HG03565 (cell line): ENCODE data around the gene PRRC2B.
"Not testable (repeated sequence)": the region's sequence is repeated elsewhere in the genome, so short reads cannot be mapped to it uniquely, and the experiment has no call there.

Experiments used
- ATAC-seq: cut with Tn5 transposase; IDR thresholded peaks from one replicate; pipeline ENCODE4 v1.9.1; 2021; ENCODE audit warnings: mild to moderate bottlenecking, moderate library complexity; ENCODE audit not compliant: unreplicated experiment

PRRC2B gene

DNA sequence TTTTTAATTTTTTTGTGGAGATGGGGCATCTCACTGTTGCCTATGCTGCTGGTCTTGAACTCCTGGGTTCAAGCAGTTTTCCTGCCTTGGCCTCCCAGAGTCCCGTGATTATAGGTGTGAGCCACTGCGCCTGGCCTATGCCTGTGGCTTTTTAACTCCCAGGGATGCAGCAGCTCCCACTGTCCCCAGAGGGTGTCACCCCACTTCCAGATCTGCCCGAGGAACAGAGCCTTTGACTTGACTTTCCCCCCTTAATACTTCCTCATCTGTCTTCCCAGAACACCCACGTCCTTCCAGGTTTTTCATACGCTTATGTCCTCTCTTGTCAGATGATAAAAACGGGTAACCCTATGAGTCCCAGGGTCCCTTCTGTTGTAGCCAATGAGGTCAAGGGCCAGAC lies 7.6 kb upstream of the PRRC2B start:
- no peak for ATAC-seq

DNA sequence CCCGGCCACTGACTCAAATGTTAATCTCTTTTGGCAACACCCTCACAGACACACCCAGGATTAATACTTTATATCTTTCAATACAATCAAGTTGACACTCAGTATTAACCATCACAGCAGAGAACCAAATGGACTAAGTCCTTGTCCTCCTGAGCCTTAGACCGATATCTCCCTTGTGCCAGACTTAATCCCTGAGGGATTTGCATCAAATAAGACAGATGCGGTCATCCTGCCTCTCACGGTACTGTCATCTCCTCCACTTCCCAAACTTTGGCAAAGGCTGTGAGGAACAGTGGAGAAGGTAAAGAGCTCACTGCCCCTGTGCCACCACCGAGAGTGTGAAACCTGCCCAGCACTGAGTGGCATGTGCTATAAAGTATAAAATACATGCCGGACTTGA lies 6.5 kb upstream of the PRRC2B start:
- ATAC-seq, result no peak

DNA sequence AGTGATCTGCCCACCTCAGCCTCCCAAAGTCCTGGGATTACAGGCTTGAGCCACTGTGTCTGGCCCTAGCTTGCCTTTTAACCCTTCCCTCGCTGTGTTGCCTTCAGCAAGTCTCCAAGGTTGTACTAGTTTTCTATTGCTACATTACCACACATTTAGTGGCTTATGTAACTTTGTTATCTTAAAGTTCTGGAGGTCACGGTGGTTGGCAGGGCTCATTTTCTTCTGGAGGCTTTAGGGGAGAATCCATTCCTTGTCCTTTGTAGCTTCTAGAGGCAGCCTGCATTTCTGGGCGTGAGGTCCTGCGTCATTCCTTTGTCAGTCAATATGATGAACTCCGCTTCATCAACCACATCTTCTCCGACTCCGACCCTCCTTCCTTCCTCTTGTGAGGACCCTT lies 2.9 kb upstream of the PRRC2B start:
- no peak for ATAC-seq

DNA sequence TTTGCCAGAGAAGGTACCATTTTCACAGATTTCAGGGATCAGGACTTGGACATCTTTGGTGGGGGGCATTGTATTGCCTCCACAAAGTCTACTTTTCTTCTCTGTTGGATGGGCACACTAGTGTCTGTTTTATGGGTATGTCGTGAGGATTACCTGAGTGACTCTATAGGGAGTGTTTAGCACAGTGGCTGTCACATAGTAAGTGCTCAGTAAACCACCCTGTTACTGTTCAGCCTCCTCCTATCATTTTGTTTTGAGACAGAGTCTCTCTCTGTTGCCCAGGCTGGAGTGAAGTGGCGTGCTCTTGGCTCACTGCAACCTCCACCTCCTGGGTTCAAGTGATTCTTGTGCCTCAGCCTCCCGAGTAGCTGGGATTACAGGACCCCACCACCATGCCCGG lies 2.4 kb upstream of the PRRC2B start:
- no peak for ATAC-seq

DNA sequence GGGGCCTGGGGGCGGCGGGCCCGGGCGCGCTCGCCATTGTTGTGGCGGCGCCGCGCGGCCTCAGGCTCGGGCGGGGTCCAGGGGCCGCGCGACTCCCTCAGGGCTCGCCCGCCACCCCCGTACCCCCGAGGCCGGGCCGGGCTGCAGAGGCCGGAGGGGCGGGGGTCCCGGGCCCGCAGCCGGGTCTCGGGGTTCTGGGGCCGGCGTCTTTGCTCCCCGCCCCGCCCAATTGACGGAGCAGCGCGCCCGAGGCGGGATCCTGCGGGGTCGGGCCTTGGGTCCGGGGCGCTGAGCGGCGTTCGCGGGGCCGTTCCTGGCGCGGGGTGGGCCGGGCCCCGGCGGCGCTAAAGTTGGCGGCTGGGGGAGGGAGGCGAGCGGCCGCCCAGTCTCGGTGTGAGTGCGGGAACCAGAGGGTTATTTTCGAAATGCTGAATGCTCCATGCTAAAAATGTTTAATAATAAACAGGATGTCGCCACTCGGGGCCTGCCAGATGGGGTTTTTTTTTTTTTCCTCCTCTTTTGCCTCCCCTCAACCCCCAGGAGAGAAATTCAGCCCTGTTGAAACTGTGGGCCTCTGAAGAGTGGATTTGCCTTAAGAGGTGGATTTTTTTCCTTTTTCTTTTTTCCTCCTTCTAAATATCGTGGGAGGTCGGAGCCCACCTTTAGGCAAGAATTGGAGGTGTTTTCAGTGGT lies 724 bp downstream of the PRRC2B start:
- ATAC-seq, result peak; percentile 25

DNA sequence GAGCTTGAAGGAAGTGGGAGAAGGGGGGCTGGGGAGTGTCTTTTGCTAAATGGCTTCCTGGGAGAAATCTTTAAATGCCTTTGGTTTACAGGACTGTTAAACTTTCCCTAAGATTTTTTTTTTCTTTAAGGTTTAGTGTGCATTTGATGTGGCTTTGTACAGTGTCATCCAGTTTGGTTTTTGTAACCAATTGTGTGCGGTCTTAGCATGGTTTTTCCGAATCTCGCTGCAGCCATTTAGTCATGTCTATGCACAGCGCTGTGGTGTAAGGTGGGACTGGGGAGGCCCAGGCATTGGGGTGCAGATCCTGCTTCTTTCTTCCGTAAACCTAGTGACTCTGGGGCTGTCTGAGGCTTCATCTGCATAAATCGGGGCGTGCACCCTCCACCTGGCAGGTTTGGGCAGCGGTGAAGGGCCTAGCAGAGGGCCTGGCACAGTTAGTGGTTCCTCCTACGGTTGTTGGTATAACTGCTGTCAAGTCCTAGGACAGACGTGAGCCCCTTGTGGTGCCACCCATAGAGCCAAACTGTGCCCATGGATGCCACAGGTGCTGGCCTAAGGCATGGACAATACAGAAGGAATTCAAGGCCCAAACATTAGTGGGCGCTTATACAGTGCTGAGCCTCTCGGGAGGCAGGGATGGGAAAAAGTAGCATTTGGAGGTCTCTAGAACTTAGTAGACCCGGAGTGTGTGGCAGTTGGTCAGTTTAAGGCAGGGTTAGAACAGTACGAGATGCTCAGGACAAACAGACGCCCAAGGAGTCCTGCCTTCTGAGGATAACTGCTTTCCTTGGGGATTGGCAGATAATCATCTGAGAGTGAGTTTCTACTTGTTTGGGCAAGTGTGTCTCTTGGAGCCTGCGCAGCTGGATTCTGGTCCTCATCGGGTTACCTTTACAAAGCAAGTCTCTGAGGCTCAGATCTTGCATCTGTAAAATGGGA lies 1.5 kb downstream of the PRRC2B start:
- no peak for ATAC-seq

DNA sequence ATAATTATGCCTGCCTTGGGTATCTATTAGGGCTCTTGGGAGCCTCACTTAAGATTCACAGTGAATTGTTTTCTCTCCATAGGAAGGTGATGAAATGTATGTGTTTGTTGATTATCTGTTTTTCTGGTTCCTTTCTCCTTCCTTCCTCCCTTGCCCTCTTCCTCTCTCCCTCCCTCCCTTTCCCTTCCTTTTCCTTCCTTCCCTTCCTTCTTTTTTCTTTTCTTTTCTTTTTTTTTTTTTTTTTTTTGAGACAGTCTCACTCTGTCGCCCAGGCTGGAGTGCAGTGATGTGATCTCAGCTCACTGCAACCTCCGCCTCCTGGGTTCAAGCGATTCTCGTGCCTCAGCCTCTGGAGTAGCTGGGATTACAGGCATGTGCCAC lies 2.2 kb downstream of the PRRC2B start:
- ATAC-seq, result not testable (repeated sequence)

DNA sequence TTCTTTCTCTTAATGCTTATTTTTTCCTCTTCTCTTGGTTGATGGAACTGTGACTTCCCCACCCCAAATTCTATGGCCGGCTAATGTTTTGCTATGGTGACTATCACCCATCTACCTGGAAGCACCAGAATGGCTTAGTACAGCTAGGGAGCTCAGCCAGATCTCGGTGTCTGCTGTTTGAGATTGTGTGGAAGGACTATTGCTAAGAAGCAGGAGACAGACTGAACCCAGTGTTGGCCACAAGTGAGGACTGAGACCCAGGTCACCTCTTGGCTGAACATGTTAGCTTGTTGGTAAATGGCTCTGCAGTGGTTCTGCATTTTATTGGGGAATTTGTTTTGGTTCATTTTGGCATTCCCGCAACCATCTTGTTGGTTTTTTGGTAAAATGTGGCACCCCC lies 2.7 kb downstream of the PRRC2B start:
- no peak for ATAC-seq

DNA sequence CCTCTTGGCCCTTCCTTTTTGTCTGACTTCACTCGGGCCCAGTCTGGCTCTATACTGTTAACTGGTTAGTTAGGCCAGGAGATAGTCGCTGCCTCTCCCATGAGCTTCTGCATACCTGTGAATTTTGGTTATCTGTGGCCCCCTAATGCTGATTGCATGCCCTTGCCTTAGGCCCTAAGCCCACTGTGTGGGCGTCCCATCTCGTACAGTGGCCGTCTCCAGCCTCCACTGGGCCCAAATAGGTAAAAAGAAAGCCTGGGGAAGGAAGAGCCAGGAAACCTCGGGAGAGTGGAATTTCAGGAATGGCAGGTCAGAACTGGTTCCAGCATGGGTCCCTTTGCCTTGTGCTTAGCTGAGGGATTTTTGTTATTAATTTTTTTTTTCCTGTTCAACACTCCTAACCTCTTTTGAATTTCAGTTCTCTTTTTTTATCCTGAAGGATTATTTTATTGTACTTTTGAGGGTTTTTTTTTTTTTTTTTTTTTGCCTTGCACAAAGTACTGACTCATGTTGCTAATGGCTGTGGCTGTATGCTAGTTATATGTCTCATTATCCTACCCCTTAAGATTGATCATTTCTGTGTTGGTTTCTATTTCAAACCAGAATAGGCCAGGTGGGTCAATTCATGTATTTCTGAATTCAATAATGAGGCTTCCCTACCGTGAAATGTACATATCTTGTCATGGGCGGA lies 3.4 kb downstream of the PRRC2B start:
- ATAC-seq, result no peak

DNA sequence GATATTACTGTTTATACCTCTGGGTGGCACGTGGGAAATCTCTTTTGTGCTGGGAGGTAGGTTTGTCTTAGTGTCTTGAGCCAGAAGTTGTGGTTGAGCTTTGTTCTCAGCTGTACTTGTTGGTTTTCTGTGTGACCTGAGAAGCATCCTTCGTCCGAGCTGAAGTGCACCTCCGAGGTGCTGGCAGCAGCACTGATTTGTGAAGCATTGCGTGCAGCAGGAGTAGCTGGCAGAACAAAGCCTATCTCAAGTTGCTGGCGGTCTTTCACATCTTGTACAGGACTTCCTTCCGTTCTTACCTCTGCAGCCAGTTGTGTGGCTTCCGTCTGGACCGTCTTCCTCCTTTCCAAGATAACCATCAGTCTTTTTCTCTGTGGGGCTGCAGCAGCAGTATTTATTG lies 4.3 kb downstream of the PRRC2B start:
- ATAC-seq, result no peak

DNA sequence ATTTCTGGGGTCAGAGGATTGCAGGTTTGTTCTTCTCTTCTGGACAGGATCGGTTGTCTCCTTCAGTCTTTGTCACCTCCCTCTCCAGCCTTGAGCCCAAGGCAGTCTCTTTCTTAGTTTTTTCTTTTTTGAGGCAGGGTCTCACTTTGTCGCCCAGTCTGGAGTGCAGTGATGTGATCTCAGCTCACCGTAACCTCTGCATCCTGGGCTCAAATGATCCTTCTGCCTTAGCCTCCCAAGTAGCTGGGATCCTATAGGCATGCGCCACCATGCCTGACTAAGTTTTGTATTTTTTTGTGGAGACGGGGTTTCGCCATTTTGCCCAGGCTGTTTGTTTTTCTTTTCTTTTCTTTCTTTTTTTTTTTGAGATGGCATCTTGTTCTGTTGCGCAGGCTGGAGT lies 6.1 kb downstream of the PRRC2B start:
- no peak for ATAC-seq

DNA sequence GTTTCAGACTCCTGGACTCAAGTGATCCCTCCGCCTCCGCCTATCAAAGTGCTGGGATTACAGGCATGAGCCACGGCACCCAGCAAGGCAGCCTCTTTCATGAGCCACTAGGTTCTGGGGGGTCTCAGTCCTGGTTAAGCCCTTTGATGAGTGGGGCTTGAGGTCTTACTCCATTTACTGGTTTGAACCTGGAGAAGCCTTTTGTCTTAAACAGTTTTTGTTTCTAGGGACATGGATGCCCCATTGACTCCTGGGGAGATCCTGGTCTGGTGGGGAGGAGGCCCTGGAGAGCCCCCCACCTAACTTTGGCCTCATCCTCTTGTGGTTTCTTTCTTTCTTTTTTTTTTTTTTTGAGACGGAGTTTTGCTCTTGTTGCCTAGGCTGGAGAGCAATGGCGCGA lies 6.7 kb downstream of the PRRC2B start:
- ATAC-seq, result no peak

DNA sequence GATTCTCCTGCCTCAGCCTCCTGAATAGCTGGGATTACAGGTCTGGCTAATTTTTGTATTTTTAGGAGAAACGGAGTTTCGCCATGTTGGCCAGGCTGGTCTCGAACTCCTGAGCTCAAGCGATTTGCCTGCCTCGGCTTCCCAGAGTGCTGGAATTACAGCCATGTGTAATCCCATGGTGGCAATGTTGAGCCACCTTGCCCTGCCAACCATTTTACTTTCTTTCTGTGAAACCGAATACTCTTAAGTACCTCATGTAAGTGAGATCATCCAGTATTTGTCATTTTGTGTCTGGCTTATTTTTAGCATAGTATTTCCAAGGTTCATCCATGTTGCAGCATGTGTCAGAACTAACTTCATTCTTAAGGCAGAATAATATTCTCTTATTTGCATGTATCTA lies 8.2 kb downstream of the PRRC2B start:
- no peak for ATAC-seq

DNA sequence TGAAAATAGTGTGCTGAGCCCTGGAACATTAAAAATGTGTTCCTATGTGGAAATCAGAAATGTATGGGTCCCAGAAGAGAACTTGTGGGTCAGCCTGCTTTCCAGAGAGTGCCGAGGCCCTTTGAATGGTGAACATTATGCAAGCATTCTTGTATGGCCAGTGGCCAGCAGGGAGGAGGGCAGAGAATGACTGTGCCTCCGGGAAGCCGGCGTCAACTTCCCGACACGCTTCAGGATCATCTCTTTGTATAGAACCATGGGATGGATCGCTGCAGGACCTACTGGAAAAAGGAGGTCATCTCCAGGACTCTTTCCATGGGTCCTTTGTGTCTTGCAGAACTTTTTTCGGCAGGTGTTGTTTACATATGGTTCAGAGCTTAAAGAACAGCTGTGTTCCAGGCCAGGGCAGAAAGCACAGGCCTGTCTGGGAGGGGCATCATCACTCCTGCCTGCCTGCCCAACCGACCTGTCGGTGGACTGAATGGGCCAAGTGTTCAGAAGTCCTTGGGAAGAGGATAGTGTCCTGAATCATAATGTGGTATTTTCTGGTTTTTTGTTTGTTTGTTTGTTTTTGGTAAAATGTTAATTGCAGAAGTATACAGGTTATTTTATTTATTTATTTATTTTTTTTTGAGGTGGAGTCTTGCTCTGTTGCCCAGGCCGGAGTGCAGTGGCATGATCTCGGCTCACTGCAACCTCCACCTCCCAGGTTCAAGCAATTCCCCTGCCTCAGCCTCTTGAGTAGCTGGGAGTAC lies 9.0 kb downstream of the PRRC2B start:
- ATAC-seq, result no peak

DNA sequence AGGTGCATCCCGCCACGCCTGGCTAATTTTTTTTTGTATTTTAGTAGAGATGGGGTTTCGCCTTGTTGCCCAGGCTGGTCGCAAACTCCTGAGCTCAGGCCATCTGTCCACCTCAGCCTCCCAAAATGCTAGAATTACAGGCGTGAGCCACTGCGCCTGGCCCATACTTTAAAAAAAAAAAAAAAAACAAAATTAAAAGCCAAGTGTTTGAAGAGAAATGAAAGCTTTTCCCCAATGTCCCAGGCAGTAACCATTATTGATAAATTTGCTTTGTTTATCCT lies 9.5 kb downstream of the PRRC2B start:
- ATAC-seq, result no peak

DNA sequence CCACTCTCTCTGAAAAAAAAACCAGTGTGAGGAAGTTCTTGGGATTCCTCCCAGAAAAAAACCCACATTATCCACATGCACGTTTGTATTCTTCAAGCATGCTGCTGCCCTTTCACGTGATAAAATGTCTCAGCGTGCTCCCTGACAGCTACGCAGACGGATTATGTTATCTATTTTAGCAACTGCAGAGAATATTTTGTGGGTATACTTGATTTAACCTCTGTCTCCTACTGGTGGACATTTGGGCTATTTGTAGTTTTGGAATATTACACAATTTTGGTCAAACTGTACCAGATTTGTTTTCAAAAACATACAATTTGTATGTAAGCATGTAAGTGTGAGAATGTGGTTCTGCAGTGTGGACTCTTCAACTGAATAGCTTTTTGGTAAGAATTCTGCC lies 10.7 kb downstream of the PRRC2B start:
- ATAC-seq, result no peak

DNA sequence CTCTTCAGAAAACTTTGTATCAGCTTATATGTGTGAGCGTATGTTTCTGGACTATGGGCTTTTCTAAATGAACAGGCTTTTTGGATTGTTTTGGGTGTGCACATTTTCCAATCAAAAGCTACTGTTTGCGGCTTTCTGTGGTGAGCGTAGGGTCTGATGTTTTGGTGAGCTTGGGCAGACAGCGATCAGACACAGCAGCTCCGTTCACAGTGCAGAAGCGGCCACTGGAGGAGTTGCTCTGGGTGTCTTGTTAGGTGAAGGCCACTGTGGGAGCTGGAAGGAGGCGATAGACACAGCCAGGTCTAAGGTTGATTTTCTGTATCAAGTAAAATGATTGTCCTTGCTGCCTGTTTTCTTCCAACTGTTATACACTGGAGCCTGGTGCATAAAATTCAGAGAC lies 11.1 kb downstream of the PRRC2B start:
- no peak for ATAC-seq

DNA sequence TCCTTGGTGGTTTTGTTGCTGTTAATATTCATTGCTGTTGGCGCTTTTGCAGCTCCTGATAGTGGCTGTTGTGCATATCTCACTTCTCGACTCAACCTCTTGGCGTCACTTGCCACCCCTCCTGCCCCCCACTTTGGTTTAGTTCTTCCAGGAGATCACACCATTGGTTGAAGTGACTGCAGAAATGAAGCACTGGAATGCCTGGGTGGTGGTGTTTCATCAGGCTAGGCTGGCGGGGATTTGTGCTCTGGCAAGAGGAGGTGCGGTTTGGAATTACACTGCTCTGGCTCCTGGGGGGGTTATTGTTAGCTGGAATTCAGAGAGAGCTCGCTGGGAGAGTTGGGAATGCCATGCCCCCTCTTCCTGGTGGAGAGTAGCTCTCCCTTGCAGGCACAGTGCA lies 11.5 kb downstream of the PRRC2B start:
- no peak for ATAC-seq

DNA sequence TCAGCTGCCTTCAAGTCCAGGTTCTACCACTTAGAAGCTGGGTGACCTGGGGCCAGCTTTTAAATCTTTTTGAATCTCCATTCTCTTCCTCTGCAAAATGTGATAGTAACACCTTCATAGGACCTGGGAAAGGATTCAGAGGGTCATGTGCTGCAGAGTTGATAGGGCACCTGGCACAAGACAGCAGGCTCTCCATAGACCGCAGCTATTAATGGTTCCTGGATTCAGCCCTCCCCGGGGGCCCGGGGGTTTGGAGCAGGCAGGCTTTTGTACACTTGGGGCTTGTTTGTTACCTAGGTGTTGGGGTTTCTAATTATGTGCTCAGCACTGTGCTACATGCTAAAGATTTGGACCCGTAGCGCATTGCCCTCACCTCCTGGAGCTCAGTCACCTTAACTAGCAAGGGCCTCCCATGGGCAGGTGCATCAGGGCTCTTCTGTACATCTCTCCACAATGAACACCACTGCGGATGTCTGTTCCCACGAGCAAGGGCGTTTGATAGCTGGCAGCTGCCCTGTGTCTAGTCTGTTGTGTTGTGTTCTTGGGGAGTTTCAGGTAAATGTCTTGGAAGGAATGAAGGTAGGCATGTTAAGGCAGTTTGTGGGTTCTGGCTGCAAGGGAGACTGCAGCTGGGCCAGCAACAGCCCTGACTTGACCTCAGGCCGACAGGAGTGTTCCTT lies 12.1 kb downstream of the PRRC2B start:
- no peak for ATAC-seq

DNA sequence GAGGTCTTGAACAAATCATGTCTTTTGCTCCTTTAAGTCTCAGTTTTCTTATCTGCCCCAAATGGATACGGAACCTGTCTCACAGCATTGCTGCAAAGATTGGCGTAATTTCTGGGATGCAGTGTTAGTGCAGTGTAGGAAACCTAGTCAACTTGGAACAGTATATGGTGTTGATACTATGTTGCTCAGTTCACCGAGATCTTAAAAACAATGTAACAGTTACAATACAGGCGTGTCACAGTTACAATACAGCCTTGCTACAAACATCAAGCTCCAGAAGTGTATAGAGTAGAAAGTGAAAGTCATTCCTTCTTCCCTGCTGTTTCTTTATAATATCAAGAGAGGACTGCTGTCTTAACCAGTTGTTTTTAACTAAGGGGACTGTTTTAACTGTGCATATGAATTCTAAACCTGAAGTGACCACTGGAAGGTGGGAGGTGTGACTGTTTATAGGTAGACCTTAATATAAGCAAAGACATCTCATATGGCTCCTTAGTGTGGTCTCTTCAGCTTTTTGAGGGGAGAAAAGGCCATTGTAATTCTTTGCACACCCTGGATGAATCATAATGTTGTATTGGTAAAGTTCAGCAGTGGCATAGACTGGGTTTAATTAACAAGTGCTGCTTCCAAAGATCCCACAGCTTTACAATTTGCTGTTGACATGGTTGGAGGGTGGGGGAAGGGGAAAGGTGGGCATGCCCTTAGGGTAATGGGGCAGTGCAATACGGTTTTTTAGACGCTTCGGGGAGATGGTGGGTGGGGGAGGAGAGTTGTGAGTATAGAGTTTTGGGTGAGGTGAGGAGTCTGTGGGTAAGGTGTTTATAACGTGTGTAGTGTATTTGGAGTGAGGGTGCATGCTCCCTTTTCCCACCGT lies 12.9 kb downstream of the PRRC2B start:
- no peak for ATAC-seq
